Heart right ventricle (tissue), 16 donors: ENCODE data around the gene UST. TPM values are rescaled to one million over a fixed set of nuclear protein-coding genes. Genes with fewer than 3 reads are reported as not detected.

Source experiments
- ATAC-seq, 8 donors: fragments of 200-7000 bp; cut with Tn5 transposase; one replicate each; pipeline ENCODE4 v1.9.1; 2020; ENCODE audit warnings: mild to moderate bottlenecking in 8 of 8, moderate library complexity in 8 of 8, moderate number of reproducible peaks in 1 of 8
- DNase-seq, 2 donors: peaks; one replicate each; pipeline ENCODE4 v3.0.0-alpha.2; 2020
- H3K27ac ChIP-seq, 10 donors: fragments of 200-600 bp; sonication (generic) in 2 of 10; one replicate each; pipeline versions ENCODE4 v1.5.0 to v1.8.0; 2020 to 2022; ENCODE audit warnings: mild to moderate bottlenecking in 3 of 10
- H3K27me3 ChIP-seq, 7 donors: fragments of 200-600 bp; one replicate each; pipeline ENCODE4 v1.8.0; 2021 to 2022; ENCODE audit warnings: mild to moderate bottlenecking in 2 of 7
- H3K36me3 ChIP-seq, 9 donors: fragments of 200-600 bp; sonication (generic) in 1 of 9; one replicate each; pipeline versions ENCODE4 v1.5.0 to v1.8.0; 2020 to 2022; ENCODE audit warnings: mild to moderate bottlenecking in 2 of 9
- H3K4me1 ChIP-seq, 9 donors: fragments of 200-600 bp; sonication (generic) in 1 of 9; one replicate each; pipeline versions ENCODE4 v1.5.0 to v1.8.0; 2020 to 2022; ENCODE audit warnings: mild to moderate bottlenecking in 4 of 9
- H3K4me3 ChIP-seq, 10 donors: fragments of 200-600 bp; sonication (generic) in 2 of 10; one replicate each; pipeline versions ENCODE4 v1.5.0 to v1.8.0; 2020 to 2022; ENCODE audit warnings: mild to moderate bottlenecking in 7 of 10, moderate library complexity in 2 of 10
- H3K9me3 ChIP-seq, 11 donors: fragments of 200-600 bp in 10 of 11; sonication (generic) in 2 of 11; one replicate each; pipeline versions ENCODE4 v1.5.0 to v1.8.0; 2013 to 2022; ENCODE audit warnings: mild to moderate bottlenecking in 2 of 11, control low read depth in 1 of 11, moderate library complexity in 1 of 11
- CTCF ChIP-seq, 9 donors: fragments of 200-600 bp; sonication (generic) in 2 of 9; IDR thresholded peaks; one replicate each; pipeline versions ENCODE4 v1.5.0 to v1.8.0; 2021 to 2022; ENCODE audit warnings: antibody characterized with exemption in 9 of 9, mild to moderate bottlenecking in 5 of 9, moderate library complexity in 1 of 9
- WGBS, 2 donors: extraction: QIAGEN DNeasy Blood & Tissue Kit; methylation state at CpG; one replicate each; pipeline ENCODE4 v1.1.7; 2013; ENCODE audit warnings: inconsistent platforms in 1 of 2; 5-methylcytosine and 5-hydroxymethylcytosine counted together
- intact Hi-C, 10 donors: fragments of 100-400 bp; cut with DNase I; formaldehyde crosslinking; loops; one replicate each; pipeline versions ENCODE4 v1.11.1 to v1.14.2; 2022
- polyA plus RNA-seq, 2 donors: library from polyadenylated mRNA; stranded (reverse); fragments of 200-250 nt; gene quantifications; one replicate each; pipeline ENCODE4 v1.2.3, GENCODE V29; 2013
- total RNA-seq, 10 donors: library from RNA; stranded (reverse); fragmentation: NEBNext Ultra II Directional in 3 of 10; extraction: Animal tissue kit (Norgen Biotek cat#: 25700) in 3 of 10; gene quantifications; one replicate each; pipeline versions ENCODE4 v1.2.1 to v1.2.4, GENCODE V29; 2021 to 2023
- donor health status: Arrhythmogenic right ventricular cardiomyopathy.
- donor health status: ischemic (EF 13 %, LVEDD 7.1; RV severe dilation, severe dysfunction).
- donor health status: healthy with polysubstance abuse.
- donor health status: DM: no; HTN: yes; CAD: no.
- donor health status: DM: no; HTN: no; CAD: no.
- donor health status: ischemic (EF 25% LVEDD 6.9; RV normal size, moderate dysfunction).
- donor health status: ischemic (EF 25% LVEDD 5.7; RV mildly dilated, moderate dysfunction).
- donor health status: healthy.
- donor health status: DM: yes; HTN: yes; CAD: no.
- donor health status: Ischemic cardiomyopathy.
- donor health status: ischemic (EF 35%, LVEDD 5.7; RV mildly dilated, moderate dysfunction).
- donor health status: nonischemic (EF 11% LVEDD 7.7; RV severe dilation, severe dysfunction).
- donor health status: DM: yes; HTN: yes; CAD: no.
- donor health status: PGD.
- donor health status: ischemic (EF 29% LVEDD 5.4; RV normal size, mild dysfunction).
- donor health status: nonischemic (EF 23%, LVEDD 6.1; RV moderate dilation, normal function).

Gene UST
- total and polyA plus RNA-seq, 12 donors = 1.6 to 4.1 (median 2.3) TPM

- ATAC-seq = no peak
- H3K4me1 ChIP-seq = peaks cover 0 to 3% (median 0%) of the 10 kb centered on the region in 9 donors
- no peaks in the 10 kb centered on the region for H3K36me3 ChIP-seq
- peak overlapping the region in 1 of 10 donors; percentile 9 for H3K4me3 ChIP-seq
- no peak overlapping the region for H3K27ac ChIP-seq
- no peaks in the 10 kb centered on the region for H3K9me3 ChIP-seq
- TF ChIP-seq CTCF (IDR thresholded peaks at IDR 0.05) = no peak
- DNase-seq = no peak
- H3K27me3 ChIP-seq = no peaks in the 10 kb centered on the region
- intact Hi-C loops = no loop called here
- WGBS, 2 donors = 86 to 88% methylated on average over 3 of the region's 3 CpGs
Observed at GRCh38 chr6:148830614-148831013, 83.8 kb downstream of the UST start.

- ATAC-seq (no peak), DNase-seq (no peak)
- peak overlapping the region in 1 of 10 donors; percentile 9 for H3K4me3 ChIP-seq
- H3K36me3 ChIP-seq = no peaks in the 10 kb centered on the region
- no peaks in the 10 kb centered on the region for H3K9me3 ChIP-seq
- no peaks in the 10 kb centered on the region for H3K27me3 ChIP-seq
- peaks cover 0 to 3% (median 0%) of the 10 kb centered on the region in 9 donors for H3K4me1 ChIP-seq
- 90 to 91% methylated on average over 6 of the region's 6 CpGs for WGBS, 2 donors
- H3K27ac ChIP-seq = no peak overlapping the region
- intact Hi-C loops = no loop called here
- TF ChIP-seq CTCF (IDR thresholded peaks at IDR 0.05) = no peak
Observed at GRCh38 chr6:148831064-148831463, 84.2 kb downstream of the UST start.

GRCh38 chr6:148831531-148831930, 84.7 kb downstream of the UST start:
- H3K27ac ChIP-seq = no peak overlapping the region
- H3K4me3 ChIP-seq = no peak overlapping the region
- H3K9me3 ChIP-seq = no peaks in the 10 kb centered on the region
- ATAC-seq (no peak), DNase-seq (no peak)
- peaks cover 0 to 3% (median 0%) of the 10 kb centered on the region in 9 donors for H3K4me1 ChIP-seq
- no peaks in the 10 kb centered on the region for H3K27me3 ChIP-seq
- no peaks in the 10 kb centered on the region for H3K36me3 ChIP-seq
- WGBS, 2 donors = 67 to 72% methylated on average over 5 of the region's 5 CpGs
- intact Hi-C loops = no loop called here
- no peak for TF ChIP-seq CTCF (IDR thresholded peaks at IDR 0.05)

GRCh38 chr6:148835920-148836441, 89.2 kb downstream of the UST start:
- intact Hi-C loops = no loop called here
- no peak overlapping the region for H3K27ac ChIP-seq
- ATAC-seq (no peak), DNase-seq (no peak)
- no peaks in the 10 kb centered on the region for H3K4me1 ChIP-seq
- H3K27me3 ChIP-seq = no peaks in the 10 kb centered on the region
- WGBS, 2 donors = 71 to 77% methylated on average over 7 of the region's 7 CpGs
- no peak overlapping the region for H3K4me3 ChIP-seq
- no peaks in the 10 kb centered on the region for H3K9me3 ChIP-seq
- no peak for TF ChIP-seq CTCF (IDR thresholded peaks at IDR 0.05)
- H3K36me3 ChIP-seq = no peaks in the 10 kb centered on the region
